Chondrocyte (in vitro differentiated cells): ENCODE measurements around the gene GRAMD1B. TPM values are rescaled to one million over a fixed set of nuclear protein-coding genes. Genes with fewer than 3 reads are reported as not detected.
"Not testable (repeated sequence)": the region's sequence is repeated elsewhere in the genome, so short reads cannot be mapped to it uniquely, and the experiment has no call there.

Experiments used
- DNase-seq: peaks from one replicate; pipeline ENCODE4 v3.0.0; 2021; ENCODE audit warnings: mixed read lengths, low spot score
- H3K27ac Mint-ChIP-seq: one replicate; pipeline ENCODE4 v1.8.0; 2021; ENCODE audit warnings: mild to moderate bottlenecking, moderate library complexity, mixed read lengths; ENCODE audit not compliant: unreplicated experiment
- H3K27me3 Mint-ChIP-seq: 2 replicates; pipeline ENCODE4 v1.8.0; 2021; ENCODE audit warnings: low read depth, mixed read lengths
- H3K36me3 Mint-ChIP-seq: 2 replicates; pipeline ENCODE4 v1.8.0; 2021; ENCODE audit warnings: low read depth, mixed read lengths
- H3K4me1 Mint-ChIP-seq: 2 replicates; pipeline ENCODE4 v1.8.0; 2021; ENCODE audit warnings: low read depth, mild to moderate bottlenecking, mixed read lengths
- H3K4me3 Mint-ChIP-seq: one replicate; pipeline ENCODE4 v1.8.0; 2021; ENCODE audit warnings: mild to moderate bottlenecking, moderate library complexity, mixed read lengths; ENCODE audit not compliant: unreplicated experiment
- H3K9me3 Mint-ChIP-seq: 2 replicates; pipeline ENCODE4 v1.8.0; 2021; ENCODE audit warnings: low read depth, mixed read lengths
- CTCF ChIP-seq: fragments of 200-600 bp; sonication (generic); IDR thresholded peaks from 2 replicates; pipeline ENCODE4 v1.5.0; 2021; ENCODE audit warnings: antibody characterized with exemption, mild to moderate bottlenecking, moderate library complexity
- total RNA-seq: library from RNA; stranded (reverse); gene quantifications from 3 replicates; pipeline ENCODE4 v1.2.1, GENCODE V29; 2021

The GRAMD1B gene
- total RNA-seq, 1 donor from 2014 or later: 0.99 TPM

GRCh38 chr11:123659311-123659710 is 229.2 kb downstream of the GRAMD1B start:
- H3K4me3 Mint-ChIP-seq: no peak overlapping the region
- no peak for TF ChIP-seq CTCF
- H3K4me1 Mint-ChIP-seq: no peaks in the 10 kb centered on the region
- no peaks in the 10 kb centered on the region for H3K36me3 Mint-ChIP-seq
- no peak overlapping the region for H3K27ac Mint-ChIP-seq
- DNase-seq: no peak
- H3K27me3 Mint-ChIP-seq: peaks cover 28% of the 10 kb centered on the region
- H3K9me3 Mint-ChIP-seq: no peaks in the 10 kb centered on the region

- H3K4me1 Mint-ChIP-seq, H3K27ac Mint-ChIP-seq, H3K4me3 Mint-ChIP-seq, H3K9me3 Mint-ChIP-seq, DNase-seq, H3K36me3 Mint-ChIP-seq: not testable (repeated sequence)
- H3K27me3 Mint-ChIP-seq: peaks cover 28% of the 10 kb centered on the region
Measured at GRCh38 chr11:123659965-123660364, 229.9 kb downstream of the GRAMD1B start.

- H3K27me3 Mint-ChIP-seq: peaks cover 11% of the 10 kb centered on the region
- H3K36me3 Mint-ChIP-seq: no peaks in the 10 kb centered on the region
- no peak for TF ChIP-seq CTCF
- no peak overlapping the region for H3K27ac Mint-ChIP-seq
- no peak overlapping the region for H3K4me3 Mint-ChIP-seq
- no peak for DNase-seq
- H3K9me3 Mint-ChIP-seq: no peaks in the 10 kb centered on the region
- no peaks in the 10 kb centered on the region for H3K4me1 Mint-ChIP-seq
Measured at GRCh38 chr11:123665306-123665705, 235.2 kb downstream of the GRAMD1B start.

GRCh38 chr11:123670081-123670480 is 240.0 kb downstream of the GRAMD1B start:
- Mint-ChIP-seq H3K36me3 (no peaks in the 10 kb centered on the region), H3K27ac (no peak overlapping the region), H3K9me3 (no peaks in the 10 kb centered on the region), H3K27me3 (peaks cover 12% of the 10 kb centered on the region), H3K4me1 (no peaks in the 10 kb centered on the region), H3K4me3 (no peak overlapping the region)
- no peak for DNase-seq
- no peak for TF ChIP-seq CTCF

GRCh38 chr11:123671534-123671933 is 241.5 kb downstream of the GRAMD1B start:
- no peak overlapping the region for H3K27ac Mint-ChIP-seq
- no peaks in the 10 kb centered on the region for H3K4me1 Mint-ChIP-seq
- H3K4me3 Mint-ChIP-seq: no peak overlapping the region
- no peak for DNase-seq
- H3K27me3 Mint-ChIP-seq: peaks cover 9% of the 10 kb centered on the region
- no peaks in the 10 kb centered on the region for H3K9me3 Mint-ChIP-seq
- TF ChIP-seq CTCF: no peak
- no peaks in the 10 kb centered on the region for H3K36me3 Mint-ChIP-seq

- Mint-ChIP-seq H3K9me3 (no peaks in the 10 kb centered on the region), H3K4me3 (no peak overlapping the region), H3K4me1 (no peaks in the 10 kb centered on the region), H3K27ac (no peak overlapping the region), H3K27me3 (peaks cover 7% of the 10 kb centered on the region), H3K36me3 (no peaks in the 10 kb centered on the region)
- DNase-seq: no peak
- no peak for TF ChIP-seq CTCF
Measured at GRCh38 chr11:123672568-123672967, 242.5 kb downstream of the GRAMD1B start.
